Iris pigment epithelial cell (primary cell): ENCODE results near the gene TMEM131.
"Not testable (repeated sequence)": the region's sequence is repeated elsewhere in the genome, so short reads cannot be mapped to it uniquely, and the experiment has no call there.

ENCODE experiments used
- DNase-seq: peaks from one replicate; pipeline ENCODE4 v3.0.0-alpha.2; 2011; ENCODE audit warnings: low read depth

Gene TMEM131

DNA sequence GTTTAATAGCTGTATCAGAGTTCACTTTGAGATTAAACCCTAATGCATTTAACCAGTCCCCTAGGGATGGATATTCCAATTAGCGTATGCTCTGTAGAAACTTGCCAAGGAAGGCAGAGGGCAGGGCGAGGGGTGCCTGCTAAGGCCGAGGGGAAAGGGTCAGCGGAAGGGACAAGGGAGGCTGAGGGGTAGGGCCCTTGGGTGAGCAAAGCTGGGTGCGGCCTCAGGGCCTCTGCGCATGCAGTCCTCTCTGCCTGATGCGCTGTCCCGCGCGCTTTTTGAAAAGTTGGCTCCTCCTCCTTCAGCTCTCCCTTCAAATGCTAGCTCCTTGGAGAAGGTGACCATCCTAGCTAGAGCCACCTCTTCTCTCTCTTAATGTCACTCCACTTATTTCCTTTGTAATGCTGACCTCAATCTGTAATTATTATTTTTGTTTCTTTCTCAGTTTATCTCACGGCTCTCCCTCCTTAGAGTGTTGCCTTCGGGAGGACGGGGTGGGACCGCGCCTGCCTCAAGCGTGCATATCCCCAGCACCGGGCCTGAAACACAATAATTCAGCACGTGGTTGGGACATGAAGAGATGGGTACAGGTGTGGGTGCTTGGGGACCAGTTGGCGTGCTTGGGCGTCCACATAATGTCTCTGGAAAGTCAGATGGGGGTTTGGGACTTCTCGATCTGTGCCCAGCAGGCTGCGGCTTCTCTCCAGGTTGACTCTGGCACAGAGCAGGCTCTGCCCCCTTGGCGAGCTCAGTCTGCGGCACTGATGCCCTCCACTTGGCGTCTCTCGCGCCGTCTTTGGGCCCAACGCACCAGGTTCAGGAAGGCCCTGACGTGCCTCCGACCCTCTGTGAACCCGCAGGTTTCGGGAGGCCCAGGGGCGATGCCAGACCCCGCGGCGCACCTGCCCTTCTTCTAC is 272.3 kb downstream of the TMEM131 start:
- no peak for DNase-seq

DNA sequence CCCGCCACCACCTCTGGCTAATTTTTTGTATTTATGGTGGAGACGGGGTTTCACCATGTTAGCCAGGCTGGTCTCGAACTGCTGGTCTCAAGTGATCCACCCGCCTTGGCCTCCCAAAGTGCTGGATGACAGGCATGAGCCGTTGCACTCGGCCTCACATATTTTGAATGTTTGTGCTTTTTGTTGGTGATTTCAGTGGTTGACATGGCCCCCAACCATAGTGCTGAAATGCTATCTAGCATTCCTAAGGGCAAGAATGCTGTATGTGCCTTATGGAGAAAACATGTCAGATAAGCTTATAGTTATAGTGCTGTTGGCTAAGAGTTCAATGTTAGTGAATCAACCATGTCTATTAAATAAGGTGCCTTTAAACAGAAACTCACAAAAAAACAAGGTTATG is 273.5 kb downstream of the TMEM131 start:
- peak; percentile 10 for DNase-seq

DNA sequence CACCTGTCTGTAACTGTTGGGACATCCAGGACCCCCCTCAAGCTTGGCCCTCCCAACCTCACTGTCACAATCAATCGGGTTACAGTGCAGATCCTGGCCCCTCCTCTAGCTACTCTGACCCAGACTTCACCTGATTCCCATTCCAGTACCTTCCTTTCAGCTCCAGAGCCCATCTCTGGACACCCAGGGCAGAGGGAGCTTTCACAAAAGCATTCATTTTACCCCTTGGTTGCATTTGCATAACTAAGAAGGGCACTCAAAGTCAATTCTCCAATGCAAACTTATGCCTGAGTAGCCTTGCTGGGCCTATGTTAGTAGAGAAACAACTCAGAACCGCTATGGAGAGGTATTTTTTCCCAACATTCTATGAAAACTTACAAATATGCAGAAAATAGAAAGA is 275.0 kb downstream of the TMEM131 start:
- DNase-seq: no peak

DNA sequence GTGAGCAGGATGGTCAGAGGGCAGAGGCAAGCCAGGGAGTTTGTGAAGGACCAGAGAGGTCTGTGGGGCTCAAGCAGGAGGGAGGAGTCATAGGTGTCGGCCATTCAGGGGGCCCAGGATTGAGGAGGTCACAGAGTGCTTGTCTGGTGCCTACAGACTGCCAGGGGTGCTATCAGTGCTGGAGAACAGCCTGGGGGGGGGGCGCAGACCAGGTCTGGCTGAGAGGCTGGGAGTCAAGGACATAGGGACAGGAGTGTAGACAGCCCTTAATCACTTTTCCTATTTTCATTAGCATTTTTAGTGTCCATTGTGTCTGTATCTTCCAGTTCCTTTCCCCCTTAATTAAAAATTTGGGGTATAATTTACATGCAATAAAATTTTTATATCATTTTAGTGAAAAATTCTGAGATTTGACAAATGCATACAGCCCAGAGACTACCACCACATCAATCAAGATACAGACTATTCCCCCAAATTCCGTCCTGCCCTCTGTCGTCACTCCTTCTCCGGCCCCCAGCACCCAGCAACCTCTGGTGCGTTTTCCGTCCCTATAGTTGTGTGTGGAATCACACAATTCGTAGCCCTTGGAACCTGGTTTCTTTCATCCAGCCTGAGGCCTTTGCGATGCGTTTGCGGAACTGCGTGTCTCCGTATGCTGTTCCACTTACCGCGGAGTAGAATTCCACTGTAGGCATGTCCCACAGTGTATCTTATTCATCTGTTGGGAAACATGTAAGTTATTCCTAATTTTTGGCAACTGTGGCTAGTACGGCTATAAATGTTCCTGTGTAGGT is 276.2 kb downstream of the TMEM131 start:
- DNase-seq: no peak

DNA sequence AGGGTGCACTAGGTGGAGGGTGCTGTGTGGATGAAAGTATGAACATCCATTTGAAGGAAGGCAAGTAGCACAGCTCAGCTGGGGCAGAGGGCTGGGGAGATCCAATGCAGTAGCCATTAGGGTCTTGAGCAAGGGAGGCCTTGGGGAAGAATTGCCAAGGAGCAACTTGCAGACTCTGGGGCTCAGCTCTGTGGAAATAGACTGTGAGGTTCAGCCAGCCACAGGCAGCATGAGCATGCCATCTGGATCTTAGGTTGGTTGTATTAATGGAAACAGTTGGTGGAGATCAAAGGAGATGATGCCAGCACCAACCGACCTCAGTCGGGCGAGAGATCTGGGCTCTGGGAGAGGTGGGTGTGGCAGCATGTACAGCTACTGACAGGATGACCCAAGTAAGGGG is 276.8 kb downstream of the TMEM131 start:
- no peak for DNase-seq

DNA sequence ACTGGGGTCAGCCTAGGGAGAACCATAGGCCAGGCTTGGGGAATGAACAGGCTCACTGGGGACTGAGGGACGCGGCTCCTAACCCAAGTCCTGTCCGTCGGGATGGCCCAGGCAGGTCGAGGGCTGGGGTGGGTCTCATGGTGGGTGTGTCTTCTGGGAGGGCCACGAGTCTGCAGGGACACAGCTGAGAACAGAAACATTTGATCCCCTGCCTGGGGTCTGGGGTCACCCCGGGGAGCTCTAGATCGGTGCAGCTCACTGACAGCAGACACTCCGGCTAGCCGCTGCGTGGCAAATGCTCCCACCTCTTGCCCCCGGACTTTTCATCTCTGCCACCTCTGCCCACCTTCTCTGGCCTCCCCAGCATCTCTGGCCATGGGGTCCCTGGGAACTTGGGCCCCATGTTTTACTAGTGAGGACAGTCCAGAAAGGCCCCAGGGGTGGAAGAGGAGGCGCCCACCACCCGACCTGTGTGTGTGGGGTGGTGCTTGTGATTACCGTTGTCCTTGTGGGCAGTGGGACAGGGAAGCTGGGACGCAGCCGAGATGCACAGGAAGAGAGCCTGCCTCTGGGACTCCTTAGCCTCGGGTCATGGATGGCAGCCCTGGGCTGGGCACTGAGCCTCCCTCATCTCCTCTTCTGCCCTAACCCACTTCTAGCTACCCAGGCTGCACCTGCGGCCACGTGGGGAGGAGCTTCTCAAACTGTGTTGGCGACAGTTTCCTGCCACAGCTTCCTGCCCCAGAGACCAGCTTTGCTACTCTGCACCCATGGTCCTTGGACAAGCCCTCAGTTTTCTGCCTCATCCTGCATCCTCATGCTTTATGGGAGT is 277.5 kb downstream of the TMEM131 start:
- DNase-seq: no peak

- no peak for DNase-seq
Measured at GRCh38 chr2:97717613-97717995, 278.1 kb downstream of the TMEM131 start.

DNA sequence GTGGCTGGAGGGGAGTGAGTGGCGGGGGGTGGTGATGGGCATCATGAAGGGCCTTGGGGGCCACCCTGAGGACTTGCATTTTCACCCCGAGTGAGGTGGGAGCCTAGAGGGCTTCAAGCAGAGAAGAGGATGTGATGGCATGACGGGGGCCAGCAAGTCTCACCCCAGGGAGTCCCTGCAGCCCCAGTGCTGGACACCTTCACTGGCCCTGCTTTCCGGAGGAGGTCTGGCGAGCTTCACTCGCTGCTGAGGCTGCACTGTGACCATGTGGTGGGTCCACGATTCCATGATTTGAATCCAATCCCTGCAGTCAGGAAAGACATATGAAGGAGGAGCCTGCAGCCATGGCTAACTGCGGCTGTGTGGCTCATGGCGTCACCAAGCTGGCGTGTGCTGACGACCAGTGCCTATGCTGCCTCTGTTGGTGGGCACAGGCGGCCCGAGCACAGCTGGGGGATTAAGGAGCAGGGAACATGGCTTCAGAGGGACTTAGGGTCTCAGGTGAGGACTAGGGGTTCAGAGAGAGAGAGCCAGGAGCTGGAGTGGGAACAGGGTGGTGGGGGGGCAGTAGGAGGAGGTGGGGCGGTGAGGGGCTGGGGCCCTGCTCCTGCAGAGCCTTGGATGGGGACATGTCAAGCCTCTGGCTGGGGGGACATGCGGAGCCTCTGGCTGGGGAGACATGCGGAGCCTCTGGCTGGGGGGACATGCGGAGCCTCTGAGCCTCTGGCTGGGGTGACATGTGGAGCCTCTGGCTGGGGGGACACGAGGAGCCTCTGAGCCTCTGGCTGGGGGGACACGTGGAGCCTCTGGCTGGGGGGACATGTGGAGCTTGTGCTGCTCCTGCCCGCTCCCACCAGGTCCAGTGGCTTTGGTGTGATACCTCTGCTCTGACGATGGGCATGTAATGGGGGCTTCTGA is 278.8 kb downstream of the TMEM131 start:
- no peak for DNase-seq

GRCh38 chr2:97715951-97716694 is 279.6 kb downstream of the TMEM131 start:
- no peak for DNase-seq

DNA sequence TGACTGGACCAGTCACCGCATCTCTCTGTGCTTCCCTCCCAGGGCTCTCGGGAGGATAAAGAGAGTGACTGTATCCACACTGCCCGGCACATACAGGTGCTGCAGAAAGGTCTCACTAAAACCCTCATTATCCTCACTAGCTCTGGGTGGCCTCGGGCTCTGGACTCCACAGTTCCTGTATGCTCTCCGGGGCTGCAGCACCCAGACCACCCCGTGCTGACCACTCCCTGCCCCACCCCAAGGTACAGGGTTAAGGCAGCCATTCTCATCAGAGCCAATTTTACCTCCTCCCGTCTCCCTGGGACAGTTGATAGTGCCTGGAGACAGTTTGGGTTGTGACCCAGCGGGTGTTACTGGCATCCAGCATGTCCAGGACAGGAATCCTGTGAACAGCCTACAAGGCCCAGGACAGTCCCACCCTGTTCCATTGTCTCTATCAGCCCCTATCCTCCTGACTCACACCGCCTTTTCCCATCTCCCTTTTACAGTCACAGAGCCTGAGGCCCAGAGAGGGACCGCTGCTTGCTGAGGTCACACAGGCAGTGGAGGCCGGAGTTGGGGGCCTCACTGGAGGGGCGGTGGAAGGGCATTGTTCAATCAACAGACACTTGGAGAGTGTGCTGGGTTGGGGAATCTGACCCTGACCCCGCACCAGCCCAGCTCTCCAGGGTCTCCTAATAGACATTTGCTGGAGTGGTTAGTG is 280.6 kb downstream of the TMEM131 start:
- DNase-seq: no peak

GRCh38 chr2:97714084-97714949 is 281.4 kb downstream of the TMEM131 start:
- DNase-seq: no peak

DNA sequence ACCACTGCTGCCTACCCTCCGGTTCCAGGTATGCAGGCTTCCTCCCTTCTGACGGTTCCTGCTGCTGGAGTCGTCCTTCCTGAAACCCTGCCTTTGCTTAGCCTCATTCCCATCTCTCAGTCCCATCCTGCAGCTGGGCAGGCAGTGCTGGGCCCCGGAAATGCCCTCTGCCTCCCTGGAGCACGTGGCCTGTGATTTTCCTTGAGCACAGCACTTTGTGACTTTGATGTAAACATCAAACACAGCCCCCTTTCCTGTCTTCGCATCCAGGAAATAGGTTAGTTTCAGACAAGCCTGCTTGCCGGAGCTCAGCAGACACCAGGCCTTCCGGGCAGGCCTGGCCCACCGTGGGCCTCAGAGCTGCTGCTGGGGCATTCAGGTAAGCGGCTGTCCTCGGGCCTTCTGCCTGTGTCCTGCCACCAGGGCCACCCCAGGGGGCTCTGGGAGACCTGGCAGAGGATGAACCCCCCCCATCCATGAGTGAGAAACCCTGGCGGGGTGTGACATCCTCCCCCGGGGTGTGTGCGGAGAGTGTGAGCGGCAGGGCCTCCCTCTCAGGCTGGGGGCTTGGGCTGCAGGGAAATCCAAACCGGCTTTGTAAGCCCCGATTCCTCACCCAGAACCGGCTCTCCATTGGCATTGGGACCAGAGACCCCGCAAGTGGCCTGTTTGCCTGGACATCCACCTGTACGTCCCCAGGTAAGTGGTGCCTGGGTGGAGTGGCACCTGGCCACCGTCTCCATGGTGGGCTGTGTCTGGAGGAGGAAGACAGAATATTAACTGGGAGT is 282.3 kb downstream of the TMEM131 start, which contains the start of gene ZAP70:
Gene ZAP70, plus strand, starts transcription at position 281 of the 788 bp plus-strand sequence. CDS start 10,461 bp downstream, outside the sequence.
- DNase-seq: no peak

GRCh38 chr2:97712693-97713295 is 283.0 kb downstream of the TMEM131 start:
- DNase-seq: no peak

GRCh38 chr2:97712175-97712574 is 283.6 kb downstream of the TMEM131 start:
- not testable (repeated sequence) for DNase-seq

- no peak for DNase-seq
Measured at GRCh38 chr2:97711394-97711711, 284.4 kb downstream of the TMEM131 start.

- DNase-seq: no peak
Measured at GRCh38 chr2:97708608-97709007, 287.1 kb downstream of the TMEM131 start.

DNA sequence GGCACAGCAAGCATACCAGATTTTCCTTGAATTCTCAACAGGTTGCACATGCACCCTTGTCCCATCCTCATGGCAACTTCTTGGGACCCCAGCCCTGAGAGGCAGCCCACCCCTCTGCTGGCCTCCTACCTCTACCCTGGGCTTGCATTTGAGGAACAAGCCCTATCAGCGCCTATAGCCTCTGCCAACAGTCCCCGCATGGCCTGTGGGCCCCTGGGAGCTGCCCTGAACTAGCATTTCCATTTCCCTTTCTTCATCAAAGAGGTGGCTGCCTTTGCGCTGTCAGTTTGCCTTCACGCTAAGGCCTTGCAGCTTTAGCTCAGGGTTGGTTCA is 287.7 kb downstream of the TMEM131 start:
- DNase-seq: no peak
